D341Med (cell line): ENCODE measurements around the gene SMIM21.

Experiments used
- DNase-seq: peaks from one replicate; pipeline ENCODE4 v3.0.0; 2012; ENCODE audit warnings: low spot score

SMIM21 gene

DNA sequence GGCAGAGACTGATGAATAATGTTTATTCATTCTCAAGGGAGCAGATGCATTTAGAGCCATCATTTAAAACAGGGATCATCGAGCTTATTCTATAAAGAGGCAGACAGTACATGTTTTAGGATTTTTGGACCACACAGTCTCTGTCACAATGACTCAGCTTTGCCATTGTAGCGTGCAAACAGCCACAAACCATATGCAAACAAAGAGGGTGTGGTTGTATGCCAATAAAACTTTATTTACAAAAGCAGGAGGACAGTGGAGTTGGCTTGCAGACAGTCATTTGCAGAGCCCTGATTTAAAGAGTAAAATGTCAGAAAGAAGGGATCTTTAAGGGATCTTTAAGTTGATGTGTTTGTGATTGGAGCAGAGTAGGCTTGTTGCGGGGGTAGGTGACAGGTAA is 51.5 kb downstream of the SMIM21 start:
- no peak for DNase-seq

DNA sequence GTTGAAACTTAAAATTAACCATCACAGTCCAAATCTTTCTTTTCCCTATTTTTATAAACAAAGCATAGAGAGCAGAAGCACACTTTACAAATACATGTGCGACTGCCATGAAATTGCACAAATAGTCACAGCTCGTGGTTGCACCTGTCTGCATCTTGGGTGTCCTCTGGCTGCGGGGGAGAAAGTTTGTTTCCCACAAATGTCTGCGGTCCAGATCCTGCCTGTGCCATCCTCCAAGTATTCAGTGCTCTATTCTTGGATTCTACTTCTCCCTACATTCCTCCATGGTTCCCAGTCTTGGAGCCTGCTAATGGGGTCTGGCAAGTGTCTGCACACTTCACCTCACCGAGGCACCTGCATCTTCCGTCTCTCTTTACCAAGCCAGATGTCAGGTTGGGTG is 52.2 kb downstream of the SMIM21 start:
- DNase-seq = no peak

DNA sequence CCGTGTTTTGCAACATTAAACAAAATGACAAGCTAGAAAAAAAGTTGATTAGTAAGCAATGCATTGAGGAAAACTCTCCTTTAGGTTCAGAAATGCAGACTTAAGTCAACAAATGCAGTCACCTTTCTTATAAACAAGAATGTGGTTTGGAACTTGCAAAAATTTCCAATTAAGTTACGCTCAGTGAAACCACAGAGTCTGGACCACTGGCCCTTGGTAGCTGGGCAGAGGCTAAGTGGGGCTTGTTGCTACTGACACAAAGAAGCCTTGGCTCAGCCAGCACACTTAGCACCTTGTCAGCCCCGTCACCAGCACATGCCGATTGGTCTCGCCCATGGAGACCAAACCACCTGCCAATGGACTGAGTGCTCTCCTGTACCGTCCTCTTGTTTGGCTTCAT is 53.0 kb downstream of the SMIM21 start:
- no peak for DNase-seq

DNA sequence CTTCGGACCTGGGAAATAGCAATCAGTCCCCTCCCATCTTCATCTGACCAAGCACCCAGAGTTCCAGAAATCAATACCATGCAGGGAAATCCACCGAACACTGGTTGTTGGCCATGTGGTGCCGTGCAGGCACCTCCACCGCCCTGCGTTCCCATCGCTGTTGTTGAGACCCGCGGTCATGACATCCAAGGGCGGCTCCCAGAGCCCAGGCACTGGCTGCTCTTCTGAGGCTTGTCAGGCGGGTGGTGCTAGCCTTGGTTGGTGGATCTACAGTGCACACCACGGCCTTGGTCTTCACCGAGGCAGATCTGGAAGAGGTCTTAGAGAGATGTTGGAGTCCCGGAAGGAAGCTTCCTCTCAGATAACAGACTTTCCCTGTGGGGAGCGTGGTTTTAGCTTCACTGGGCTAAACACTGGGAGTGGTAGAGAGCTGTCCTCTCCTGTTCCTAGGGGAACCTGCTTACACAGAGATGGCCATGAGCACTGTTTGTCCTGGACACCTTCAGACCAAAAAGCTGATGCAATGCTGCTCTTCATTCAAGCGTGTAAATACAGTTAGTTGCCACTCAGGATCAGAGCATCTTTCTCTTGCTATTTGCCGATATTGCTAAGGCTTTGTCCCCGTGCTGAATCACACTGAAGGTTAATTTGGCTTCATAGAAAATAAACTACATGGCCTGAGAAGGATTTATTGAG is 58.3 kb downstream of the SMIM21 start:
- no peak for DNase-seq

DNA sequence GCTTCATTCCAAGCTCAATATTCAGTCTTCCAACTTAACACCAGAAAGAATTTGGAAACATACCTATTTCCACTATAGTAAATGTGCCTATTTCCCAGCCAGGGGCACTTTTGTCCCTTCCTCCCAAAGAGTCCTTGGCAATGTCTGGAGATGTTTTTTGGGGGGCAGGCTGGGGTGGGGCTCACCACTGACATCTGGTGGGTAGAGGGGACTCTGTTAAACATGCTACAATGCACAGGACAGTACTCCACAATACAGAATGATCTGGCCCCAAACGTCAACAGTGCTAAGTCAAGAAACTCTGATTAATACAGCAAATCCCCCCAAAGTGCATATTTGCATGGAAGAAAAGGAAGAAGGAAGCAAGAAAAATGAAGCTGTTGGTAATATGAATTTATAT is 61.7 kb downstream of the SMIM21 start:
- DNase-seq = no peak

DNA sequence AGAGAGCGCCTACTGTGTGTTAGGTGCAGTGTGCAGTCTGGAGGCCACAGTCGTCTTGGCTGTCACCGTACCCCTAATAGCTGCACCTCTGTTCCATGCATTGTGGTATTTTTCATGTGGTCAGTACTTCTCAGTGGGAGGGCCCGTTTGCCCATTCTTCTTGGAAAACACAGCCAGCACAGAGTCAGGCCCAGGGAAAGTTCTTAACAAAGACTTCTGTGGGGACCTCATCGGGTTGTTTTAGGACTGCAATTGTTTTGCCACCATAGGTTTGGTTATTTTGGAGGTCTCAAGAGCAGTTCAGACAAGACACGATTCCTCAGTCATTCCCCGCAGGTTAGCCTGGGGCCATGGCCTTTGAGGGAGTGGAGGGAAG is 62.3 kb downstream of the SMIM21 start:
- no peak for DNase-seq

DNA sequence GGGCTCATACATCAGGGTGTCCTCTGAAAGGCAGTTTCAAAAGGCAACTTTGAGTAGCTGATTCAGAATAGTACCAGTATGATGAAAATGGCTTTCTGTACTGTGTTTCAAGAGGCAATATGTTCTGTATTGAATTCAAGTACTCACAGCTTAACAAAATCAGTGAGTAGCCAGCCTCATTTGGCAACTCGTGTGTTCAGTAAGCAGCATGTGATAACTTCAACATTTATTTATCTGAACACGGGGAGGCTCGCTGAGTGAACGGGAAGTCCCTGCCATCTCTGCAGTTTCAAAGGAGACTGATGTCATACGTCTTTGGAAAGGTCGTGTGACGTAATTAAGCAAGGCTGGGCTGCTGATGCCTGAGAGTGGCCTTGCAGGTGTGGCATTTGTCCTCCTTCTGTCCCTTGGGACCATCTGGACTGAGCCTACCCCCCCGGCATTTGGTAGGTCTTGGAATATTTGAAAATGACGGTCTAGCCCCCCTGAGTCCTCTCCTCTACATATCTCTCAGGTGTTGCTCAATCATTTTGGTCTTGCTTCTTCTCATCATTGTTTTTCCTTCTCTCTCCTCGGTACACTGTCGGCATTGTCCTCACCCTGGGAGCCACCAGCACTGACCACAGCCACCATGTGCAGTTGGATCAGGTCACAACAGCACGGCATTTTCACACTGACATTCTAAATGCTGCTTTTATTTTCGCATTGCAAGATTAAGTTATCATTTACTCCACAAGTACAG is 62.8 kb downstream of the SMIM21 start:
- DNase-seq = no peak

DNA sequence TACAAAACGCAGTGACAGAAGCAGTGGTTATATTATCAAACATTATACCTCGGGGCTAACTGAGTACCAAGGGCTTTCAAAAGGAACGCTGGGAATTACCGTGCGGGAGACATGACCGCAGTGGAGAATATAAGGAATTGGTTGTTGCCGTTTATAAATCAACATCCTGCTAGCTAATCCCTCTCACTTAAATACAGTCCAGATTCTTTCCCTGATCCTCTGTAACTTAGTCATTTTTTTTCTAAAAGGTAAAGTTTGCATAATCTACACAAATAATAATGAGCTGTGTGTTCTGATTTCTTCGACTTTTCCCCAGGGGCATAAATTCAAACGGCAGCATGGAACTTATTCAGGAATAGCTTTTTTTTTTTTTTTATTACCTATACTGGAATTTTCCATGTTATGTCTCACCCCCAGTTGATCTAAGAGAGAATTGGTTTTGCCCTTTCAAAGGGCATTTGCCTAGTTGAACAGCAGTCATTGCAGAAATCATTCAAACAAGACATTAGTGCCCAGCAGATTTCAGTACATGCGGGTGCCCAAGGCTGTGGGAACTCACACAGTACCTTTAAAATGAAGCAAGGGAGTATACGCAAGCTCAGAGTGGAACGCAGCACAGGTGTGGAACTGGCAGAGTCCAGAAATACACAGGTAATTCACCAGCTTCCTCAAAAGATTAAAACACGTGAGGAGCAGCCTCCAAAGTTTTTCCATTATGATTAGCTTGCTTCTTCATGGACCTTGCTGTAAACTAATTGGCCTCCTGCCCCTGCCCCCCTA is 63.9 kb downstream of the SMIM21 start:
- no peak for DNase-seq

DNA sequence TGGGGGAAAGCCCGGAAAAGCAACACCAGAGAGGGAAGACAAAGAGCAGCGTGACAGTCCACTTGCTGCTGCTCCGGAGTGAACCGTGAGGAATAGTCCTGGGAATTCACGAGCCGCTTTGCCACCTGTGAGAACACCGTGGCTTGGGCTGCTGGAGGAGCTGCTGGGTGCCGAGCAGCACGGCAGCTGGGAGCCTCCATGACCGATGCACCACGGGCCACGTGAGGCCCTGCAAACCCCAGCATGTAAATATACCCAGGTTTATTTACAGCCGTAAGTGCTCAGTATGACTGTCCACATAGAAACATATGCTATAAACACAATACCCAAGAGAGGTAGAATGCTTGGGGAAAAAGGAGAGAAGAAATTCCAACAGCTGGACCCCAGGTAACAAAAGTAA is 65.1 kb downstream of the SMIM21 start:
- DNase-seq = no peak

DNA sequence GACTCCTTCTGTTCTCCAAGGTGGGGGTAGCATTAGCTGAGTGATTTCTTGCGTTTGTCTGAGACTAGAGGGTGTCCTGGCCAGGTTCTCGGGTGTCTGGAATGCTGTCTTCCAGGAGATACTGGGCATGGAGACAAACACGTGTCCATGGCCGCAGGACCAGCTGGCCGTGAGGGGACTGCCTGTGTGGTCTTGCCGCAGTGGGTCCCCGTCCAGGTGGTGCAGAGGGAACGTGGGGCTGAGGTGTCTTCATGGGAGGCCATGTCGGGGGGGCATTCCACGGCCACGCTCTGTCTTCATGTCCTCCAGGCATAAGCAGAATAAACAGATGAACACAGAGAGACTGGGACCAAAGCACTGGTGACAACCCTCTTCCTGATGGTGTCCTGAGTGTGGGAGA is 66.6 kb downstream of the SMIM21 start:
- no peak for DNase-seq

DNA sequence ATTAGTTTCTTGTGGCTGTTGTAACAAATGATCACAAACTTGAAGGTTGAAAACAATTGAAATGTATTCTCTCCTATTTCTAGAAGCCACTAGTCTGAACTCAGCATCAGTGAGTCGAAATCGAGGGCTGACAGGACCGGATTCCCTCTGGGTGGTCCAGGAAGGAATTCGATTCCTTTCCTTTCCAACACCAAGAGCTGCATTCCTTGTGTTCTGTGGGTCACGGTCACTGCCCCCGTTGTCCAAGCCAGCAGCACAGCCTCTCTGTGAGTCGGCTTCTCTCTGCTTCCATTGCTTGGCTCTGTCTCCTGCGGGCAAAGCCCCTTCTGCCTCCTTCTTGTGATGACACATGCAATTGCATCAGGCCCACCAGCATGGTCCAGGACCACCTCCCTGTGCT is 67.3 kb downstream of the SMIM21 start:
- no peak for DNase-seq
